Fibroblast of lung (primary cell): ENCODE results near the gene ABL1. TPM values are rescaled to one million over a fixed set of nuclear protein-coding genes. Genes with fewer than 3 reads are reported as not detected.

Source experiments
- DNase-seq, 2 donors: peaks; one replicate each; pipeline versions ENCODE4 v3.0.0 to v3.0.0-alpha.2; 2010; ENCODE audit warnings: low read depth in 2 of 2
- H2AFZ ChIP-seq: 2 replicates; pipeline ENCODE4 v1.5.1; 2012; ENCODE audit warnings: low read length, control low read depth, inconsistent platforms
- H3K27ac ChIP-seq: 2 replicates; pipeline ENCODE4 v1.5.1; 2011; ENCODE audit warnings: low read length, control low read depth; ENCODE audit not compliant: insufficient read depth
- H3K27me3 ChIP-seq: 2 replicates; pipeline ENCODE4 v1.5.1; 2011; ENCODE audit warnings: mild to moderate bottlenecking, low read length; ENCODE audit not compliant: control insufficient read depth, insufficient read depth
- H3K36me3 ChIP-seq: 2 replicates; pipeline ENCODE4 v1.5.1; 2011; ENCODE audit warnings: low read length; ENCODE audit not compliant: control insufficient read depth, insufficient read depth
- H3K4me1 ChIP-seq: 2 replicates; pipeline ENCODE4 v1.5.1; 2011; ENCODE audit warnings: low read length; ENCODE audit not compliant: control insufficient read depth, insufficient read depth; ENCODE audit errors: extremely low read depth
- H3K4me2 ChIP-seq: 2 replicates; pipeline ENCODE4 v1.5.1; 2011; ENCODE audit warnings: low read length, control low read depth; ENCODE audit not compliant: insufficient read depth; ENCODE audit errors: extremely low read depth
- H3K4me3 ChIP-seq, 4 experiments: fragments of 200-600 bp in 1 of 4; sonication (generic) in 1 of 4; replicated peaks in 1 of 4; 2 replicates each; pipeline ENCODE4 v1.5.1; 2011 to 2016; ENCODE audit warnings: low read length in 4 of 4, low read depth in 3 of 4, mild to moderate bottlenecking in 3 of 4, control low read depth in 2 of 4, inconsistent platforms in 1 of 4, mixed read lengths in 1 of 4; ENCODE audit not compliant: insufficient read depth in 1 of 4; ENCODE audit errors: control extremely low read depth in 1 of 4
- H3K79me2 ChIP-seq: 2 replicates; pipeline ENCODE4 v1.5.1; 2012; ENCODE audit warnings: mild to moderate bottlenecking, low read length, inconsistent platforms; ENCODE audit not compliant: control insufficient read depth, insufficient read depth
- H3K9ac ChIP-seq: 2 replicates; pipeline ENCODE4 v1.5.1; 2011; ENCODE audit warnings: mild to moderate bottlenecking, low read length, control low read depth; ENCODE audit not compliant: insufficient read depth
- H3K9me3 ChIP-seq: 2 replicates; pipeline ENCODE4 v1.5.1; 2012; ENCODE audit warnings: low read depth, low read length; ENCODE audit not compliant: control insufficient read depth, insufficient read depth
- H4K20me1 ChIP-seq: 2 replicates; pipeline ENCODE4 v1.5.1; 2011; ENCODE audit warnings: low read length; ENCODE audit not compliant: control insufficient read depth, insufficient read depth; ENCODE audit errors: extremely low read depth
- EZH2 ChIP-seq: IDR thresholded peaks from 2 replicates; pipeline ENCODE4 v1.5.1; 2012; ENCODE audit warnings: low read length, control low read depth, mild to moderate bottlenecking; ENCODE audit errors: missing control alignments
- polyA plus RNA-seq, 2 donors: library from polyadenylated mRNA; depleted of rRNA in 1 of 2; stranded (reverse) in 1 of 2; unstranded in 1 of 2; fragments of >200 nt; gene quantifications; 2 replicates each; pipeline ENCODE4 v1.2.1, GENCODE V29; 2011 to 2012; ENCODE audit warnings: missing spikeins in 1 of 2
- total RNA-seq: library from RNA; depleted of rRNA; stranded (reverse); fragments of >200 nt; gene quantifications from 2 replicates; pipeline ENCODE4 v1.2.1, GENCODE V29; 2014
- TF ChIP-seq, protein P1 (sequence below), 2 donors: IDR thresholded peaks in 1 of 2; conservative IDR thresholded peaks in 1 of 2; 1 replicate in 1 of 2; 2 replicates in 1 of 2; pipeline ENCODE4 v1.5.1; 2011 to 2012; ENCODE audit warnings: low read length in 2 of 2, control low read depth in 1 of 2, inconsistent platforms in 1 of 2, low read depth in 1 of 2, mild to moderate bottlenecking in 1 of 2

The ABL1 gene
- total and polyA plus RNA-seq, 2 donors (not counting 1 experiment from before 2014, with no cell fraction given) = 46.6 to 65.4 TPM

DNA sequence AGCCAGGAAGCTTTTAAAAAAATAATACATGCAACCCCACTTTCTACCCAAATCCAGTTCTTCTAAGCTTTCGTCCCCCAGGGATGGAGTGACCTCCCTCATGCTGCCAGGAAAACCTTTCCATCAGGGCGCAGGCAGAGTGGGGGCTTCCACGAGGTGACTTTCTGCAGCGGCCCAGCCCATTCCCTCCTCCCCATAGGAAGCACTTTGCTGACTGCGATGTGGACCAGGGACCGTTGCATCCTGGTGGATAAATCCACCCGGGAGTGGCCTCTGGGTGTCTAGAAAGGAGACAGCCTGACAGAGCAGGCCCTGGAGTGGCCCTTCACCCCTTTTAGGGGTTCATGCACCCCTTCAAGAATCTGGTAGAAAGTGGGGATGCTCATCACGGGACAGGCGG is 60.0 kb downstream of the ABL1 start:
- H2AFZ ChIP-seq = no peak overlapping the region
- no peak overlapping the region for H3K4me2 ChIP-seq
- no peak for DNase-seq
- H3K4me3 ChIP-seq = no peak overlapping the region
- TF ChIP-seq, protein P1, sequence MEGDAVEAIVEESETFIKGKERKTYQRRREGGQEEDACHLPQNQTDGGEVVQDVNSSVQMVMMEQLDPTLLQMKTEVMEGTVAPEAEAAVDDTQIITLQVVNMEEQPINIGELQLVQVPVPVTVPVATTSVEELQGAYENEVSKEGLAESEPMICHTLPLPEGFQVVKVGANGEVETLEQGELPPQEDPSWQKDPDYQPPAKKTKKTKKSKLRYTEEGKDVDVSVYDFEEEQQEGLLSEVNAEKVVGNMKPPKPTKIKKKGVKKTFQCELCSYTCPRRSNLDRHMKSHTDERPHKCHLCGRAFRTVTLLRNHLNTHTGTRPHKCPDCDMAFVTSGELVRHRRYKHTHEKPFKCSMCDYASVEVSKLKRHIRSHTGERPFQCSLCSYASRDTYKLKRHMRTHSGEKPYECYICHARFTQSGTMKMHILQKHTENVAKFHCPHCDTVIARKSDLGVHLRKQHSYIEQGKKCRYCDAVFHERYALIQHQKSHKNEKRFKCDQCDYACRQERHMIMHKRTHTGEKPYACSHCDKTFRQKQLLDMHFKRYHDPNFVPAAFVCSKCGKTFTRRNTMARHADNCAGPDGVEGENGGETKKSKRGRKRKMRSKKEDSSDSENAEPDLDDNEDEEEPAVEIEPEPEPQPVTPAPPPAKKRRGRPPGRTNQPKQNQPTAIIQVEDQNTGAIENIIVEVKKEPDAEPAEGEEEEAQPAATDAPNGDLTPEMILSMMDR (conservative IDR thresholded peaks at IDR 0.05 in 1 of 2, IDR thresholded peaks at IDR 0.05 in 1 of 2; ENCODE audit: low read depth in 1 of 2, low read length in 2 of 2) = no peak
- no peak for TF ChIP-seq EZH2
- no peak overlapping the region for H3K9ac ChIP-seq
- H3K36me3 ChIP-seq = peaks cover 16% of the 10 kb centered on the region
- H3K9me3 ChIP-seq = no peaks in the 10 kb centered on the region
- no peaks in the 10 kb centered on the region for H4K20me1 ChIP-seq
- no peaks in the 10 kb centered on the region for H3K4me1 ChIP-seq
- no peaks in the 10 kb centered on the region for H3K79me2 ChIP-seq
- no peaks in the 10 kb centered on the region for H3K27me3 ChIP-seq
- no peak overlapping the region for H3K27ac ChIP-seq

DNA sequence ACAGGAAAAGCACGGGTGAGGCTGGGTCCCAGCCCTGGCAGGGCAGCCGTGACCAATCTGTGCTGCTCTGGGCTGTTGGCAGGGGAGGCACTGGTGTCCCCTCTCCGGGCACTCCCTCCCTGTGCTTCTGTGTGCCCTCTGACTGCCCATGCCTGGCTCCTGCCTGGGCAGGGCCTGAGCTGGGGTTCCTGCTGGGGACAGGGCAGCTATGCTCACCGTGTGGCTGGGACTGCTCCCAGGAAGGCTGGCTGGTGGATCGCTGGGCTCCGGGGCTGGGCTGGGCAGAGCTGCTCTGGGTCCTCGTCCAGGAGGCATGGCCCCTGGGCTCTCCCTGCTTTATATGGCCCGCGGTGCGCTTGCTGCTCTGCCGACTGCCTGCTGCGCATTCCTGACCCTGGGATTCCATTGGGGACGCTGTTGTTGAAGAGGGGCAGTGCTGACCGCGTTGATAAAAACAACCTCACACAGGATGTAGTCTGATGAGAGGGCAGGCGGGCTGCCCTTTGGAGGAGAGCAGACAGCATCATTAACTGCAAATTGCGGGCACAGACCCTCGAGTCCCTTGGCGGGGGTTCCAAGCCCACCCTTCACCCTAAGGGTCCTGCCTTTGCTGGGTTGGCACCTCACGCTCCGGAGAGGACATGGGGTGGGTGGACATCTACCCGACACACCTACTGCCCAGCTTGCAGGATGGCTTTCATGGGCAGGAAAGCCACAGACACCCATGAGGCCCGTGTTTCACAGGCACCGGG is 60.6 kb downstream of the ABL1 start:
- no peak overlapping the region for H3K9ac ChIP-seq
- H3K27ac ChIP-seq = no peak overlapping the region
- no peak for TF ChIP-seq EZH2
- TF ChIP-seq, protein P1 (conservative IDR thresholded peaks at IDR 0.05 in 1 of 2, IDR thresholded peaks at IDR 0.05 in 1 of 2; ENCODE audit: low read depth in 1 of 2, low read length in 2 of 2) = no peak
- DNase-seq = no peak
- H3K27me3 ChIP-seq = no peaks in the 10 kb centered on the region
- no peaks in the 10 kb centered on the region for H4K20me1 ChIP-seq
- H3K36me3 ChIP-seq = peaks cover 12% of the 10 kb centered on the region
- no peak overlapping the region for H3K4me2 ChIP-seq
- no peak overlapping the region for H3K4me3 ChIP-seq
- no peaks in the 10 kb centered on the region for H3K9me3 ChIP-seq
- H2AFZ ChIP-seq = no peak overlapping the region
- no peaks in the 10 kb centered on the region for H3K79me2 ChIP-seq
- H3K4me1 ChIP-seq = no peaks in the 10 kb centered on the region

DNA sequence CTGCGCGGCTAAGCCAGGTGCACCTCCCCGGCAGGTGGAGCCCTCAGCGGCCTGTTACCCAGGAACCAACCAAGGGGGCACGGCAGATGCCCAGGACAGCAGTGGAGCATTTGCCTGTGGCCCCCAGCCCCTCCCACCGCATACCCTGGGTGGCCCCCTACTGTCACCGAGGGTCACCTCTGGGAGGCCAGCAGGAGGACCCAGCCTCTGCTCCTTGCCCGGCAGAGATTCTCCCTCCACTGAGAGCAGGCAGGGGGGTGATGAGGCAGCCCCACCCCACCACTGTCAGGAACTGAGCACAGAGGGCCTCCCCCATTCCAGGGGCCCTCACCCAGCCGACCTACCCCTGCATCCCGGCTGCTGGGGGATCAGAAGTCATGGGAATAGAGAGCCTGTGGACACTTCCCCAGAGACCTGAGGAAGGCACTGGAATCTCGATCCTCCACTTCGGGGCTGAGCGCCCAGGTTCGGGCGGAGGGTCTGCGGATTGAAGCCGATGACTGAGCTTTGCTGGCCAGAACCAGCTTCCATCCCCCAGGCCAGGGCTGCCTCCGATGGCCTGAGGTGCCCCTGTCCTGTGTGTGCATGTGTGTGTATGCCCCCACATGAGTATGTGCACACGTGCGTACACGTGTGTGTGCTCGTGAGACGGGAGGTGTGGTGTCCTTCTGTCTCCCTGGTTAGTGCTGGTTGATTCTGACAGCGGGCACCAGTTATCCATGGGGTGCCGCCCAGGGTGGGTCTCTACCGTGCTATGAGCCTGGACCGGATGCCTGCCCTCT is 61.4 kb downstream of the ABL1 start, which contains the start of gene QRFP:
TSS of gene QRFP (minus strand) at position 580 of the 782 bp plus-strand sequence. CDS start 2,974 bp downstream, outside the sequence.
- Histone ChIP-seq H3K4me2 (no peak within 1 kb of the TSS), H4K20me1 (no peaks in the 10 kb centered on the region), H3K4me3 (no peak within 1 kb of the TSS), H3K79me2 (no peaks in the 10 kb centered on the region), H3K36me3 (peaks cover 10% of the 10 kb centered on the region), H2AFZ (no peak within 1 kb of the TSS), H3K9me3 (no peaks in the 10 kb centered on the region), H3K9ac (no peak within 1 kb of the TSS), H3K4me1 (no peaks in the 10 kb centered on the region), H3K27me3 (no peaks in the 10 kb centered on the region), H3K27ac (no peak within 1 kb of the TSS)
- no peak for TF ChIP-seq EZH2
- TF ChIP-seq, protein P1 (conservative IDR thresholded peaks at IDR 0.05 in 1 of 2, IDR thresholded peaks at IDR 0.05 in 1 of 2; ENCODE audit: low read depth in 1 of 2, low read length in 2 of 2) = no peak
- no peak for DNase-seq
